Suprapubic skin (tissue), 4 donors: ENCODE data around the gene KLHL29. TPM values are rescaled to one million over a fixed set of nuclear protein-coding genes. Genes with fewer than 3 reads are reported as not detected.

Source experiments
- DNase-seq, 2 donors: peaks; one replicate each; pipeline ENCODE4 v3.0.0-alpha.2; 2019; ENCODE audit warnings: low spot score in 2 of 2
- H3K27ac ChIP-seq: fragments of 200-600 bp; sonication (generic); one replicate; pipeline ENCODE4 v1.5.1; 2019
- H3K27me3 ChIP-seq: fragments of 200-600 bp; sonication (generic); one replicate; pipeline ENCODE4 v1.5.1; 2019
- H3K36me3 ChIP-seq: fragments of 200-600 bp; sonication (generic); one replicate; pipeline ENCODE4 v1.5.1; 2019
- H3K4me1 ChIP-seq: fragments of 200-600 bp; sonication (generic); one replicate; pipeline ENCODE4 v1.5.1; 2019
- H3K4me3 ChIP-seq: fragments of 200-600 bp; sonication (generic); one replicate; pipeline ENCODE4 v1.5.1; 2019; ENCODE audit warnings: mild to moderate bottlenecking
- H3K9me3 ChIP-seq: fragments of 200-600 bp; sonication (generic); one replicate; pipeline ENCODE4 v1.5.1; 2019
- EP300 ChIP-seq: sonication (generic); formaldehyde crosslinking; IDR thresholded peaks from one replicate; pipeline ENCODE4 v1.6.1; 2017; ENCODE audit warnings: antibody characterized with exemption
- POLR2A ChIP-seq, 2 donors: fragments of 450-650 bp; IDR thresholded peaks; one replicate each; pipeline ENCODE4 v1.6.1; 2017; ENCODE audit warnings: antibody characterized with exemption in 2 of 2, mild to moderate bottlenecking in 2 of 2, moderate library complexity in 2 of 2
- POLR2AphosphoS5 ChIP-seq, 3 donors: sonication (generic); formaldehyde crosslinking; IDR thresholded peaks; one replicate each; pipeline ENCODE4 v1.6.1; 2017; ENCODE audit warnings: antibody characterized with exemption in 3 of 3
- WGBS: methylation state at CpG from one replicate; pipeline ENCODE4 v1.1.5; 2018; 5-methylcytosine and 5-hydroxymethylcytosine counted together
- total RNA-seq, 4 donors: library from RNA; depleted of rRNA; stranded (reverse); fragments of >200 nt; gene quantifications; one replicate each; pipeline ENCODE4 v1.1.0, GENCODE V29; 2016
- TF ChIP-seq, protein P1 (sequence below), 2 donors: fragments of 200-600 bp in 1 of 2; fragments of 450-650 bp in 1 of 2; sonication (generic) in 1 of 2; IDR thresholded peaks; one replicate each; pipeline ENCODE4 v1.5.1; 2016 to 2019; ENCODE audit warnings: antibody characterized with exemption in 2 of 2, mild to moderate bottlenecking in 1 of 2, moderate library complexity in 1 of 2

Gene KLHL29
- total RNA-seq, 4 donors from 2014 or later, result 17.1 to 30.8 (median 20.7) TPM

- TF ChIP-seq POLR2AphosphoS5 (IDR thresholded peaks at IDR 0.05), result no peak
- TF ChIP-seq, protein P1, sequence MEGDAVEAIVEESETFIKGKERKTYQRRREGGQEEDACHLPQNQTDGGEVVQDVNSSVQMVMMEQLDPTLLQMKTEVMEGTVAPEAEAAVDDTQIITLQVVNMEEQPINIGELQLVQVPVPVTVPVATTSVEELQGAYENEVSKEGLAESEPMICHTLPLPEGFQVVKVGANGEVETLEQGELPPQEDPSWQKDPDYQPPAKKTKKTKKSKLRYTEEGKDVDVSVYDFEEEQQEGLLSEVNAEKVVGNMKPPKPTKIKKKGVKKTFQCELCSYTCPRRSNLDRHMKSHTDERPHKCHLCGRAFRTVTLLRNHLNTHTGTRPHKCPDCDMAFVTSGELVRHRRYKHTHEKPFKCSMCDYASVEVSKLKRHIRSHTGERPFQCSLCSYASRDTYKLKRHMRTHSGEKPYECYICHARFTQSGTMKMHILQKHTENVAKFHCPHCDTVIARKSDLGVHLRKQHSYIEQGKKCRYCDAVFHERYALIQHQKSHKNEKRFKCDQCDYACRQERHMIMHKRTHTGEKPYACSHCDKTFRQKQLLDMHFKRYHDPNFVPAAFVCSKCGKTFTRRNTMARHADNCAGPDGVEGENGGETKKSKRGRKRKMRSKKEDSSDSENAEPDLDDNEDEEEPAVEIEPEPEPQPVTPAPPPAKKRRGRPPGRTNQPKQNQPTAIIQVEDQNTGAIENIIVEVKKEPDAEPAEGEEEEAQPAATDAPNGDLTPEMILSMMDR (IDR thresholded peaks at IDR 0.05), result no peak
- no peak for TF ChIP-seq EP300
- TF ChIP-seq POLR2A (IDR thresholded peaks at IDR 0.05), result no peak
- Histone ChIP-seq H3K4me1 (no peaks in the 10 kb centered on the region), H3K27me3 (no peaks in the 10 kb centered on the region), H3K36me3 (no peaks in the 10 kb centered on the region), H3K9me3 (no peaks in the 10 kb centered on the region), H3K27ac (no peak overlapping the region), H3K4me3 (no peak overlapping the region)
- 85% methylated on average over 27 of the region's 30 CpGs for WGBS
- DNase-seq, result no peak
These were observed 242.4 kb downstream of the KLHL29 start for GRCh38 chr2:23627236-23628009.

DNA sequence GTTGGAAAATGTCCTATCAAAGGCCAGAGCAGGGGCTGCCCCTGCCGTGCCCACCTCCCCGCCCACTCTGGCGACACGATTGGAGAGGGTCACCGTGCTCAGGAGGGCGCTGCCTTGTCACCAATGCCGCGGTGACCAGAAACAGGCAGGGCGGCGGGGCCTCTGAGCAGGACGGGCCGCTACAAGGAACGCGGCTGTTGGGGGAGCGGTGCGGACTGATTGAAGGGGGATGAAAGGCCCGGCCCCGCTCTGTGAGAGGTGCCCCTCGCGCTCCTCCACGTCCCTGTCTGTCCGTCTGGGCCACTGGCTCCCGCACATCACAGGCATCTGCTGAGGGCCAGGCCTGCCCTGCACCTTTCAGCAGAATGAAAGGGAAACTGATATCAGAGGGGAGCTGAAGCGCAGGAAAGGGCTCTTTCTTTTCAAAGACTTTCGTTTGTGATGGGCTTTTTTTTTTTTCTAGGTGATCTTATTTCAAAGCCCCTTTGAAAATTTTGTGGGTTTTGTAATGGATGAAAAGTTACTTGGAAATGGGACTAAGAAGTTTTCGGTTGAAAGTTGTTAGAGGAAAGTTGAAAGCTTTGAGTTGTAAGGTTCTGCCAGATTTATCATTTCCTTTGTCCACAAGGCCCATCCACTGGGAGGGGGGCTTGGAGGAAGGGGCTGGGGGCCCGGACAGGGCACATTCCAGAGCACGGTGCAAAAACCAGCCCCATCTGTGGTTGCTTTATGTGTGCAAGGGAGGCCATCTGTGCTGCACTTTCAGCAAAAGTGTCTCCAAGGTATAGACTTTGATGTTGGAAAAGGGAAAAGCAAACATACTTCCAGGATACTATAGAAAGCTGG lies 244.2 kb downstream of the KLHL29 start:
- WGBS, result 89% methylated on average over 27 of the region's 28 CpGs
- H3K9me3 ChIP-seq, result no peaks in the 10 kb centered on the region
- DNase-seq, result no peak
- H3K4me3 ChIP-seq, result no peak overlapping the region
- H3K27me3 ChIP-seq, result no peaks in the 10 kb centered on the region
- TF ChIP-seq EP300, result no peak
- no peak for TF ChIP-seq POLR2A (IDR thresholded peaks at IDR 0.05)
- no peak for TF ChIP-seq POLR2AphosphoS5 (IDR thresholded peaks at IDR 0.05)
- TF ChIP-seq, protein P1 (IDR thresholded peaks at IDR 0.05), result no peak
- H3K4me1 ChIP-seq, result no peaks in the 10 kb centered on the region
- H3K27ac ChIP-seq, result no peak overlapping the region
- no peaks in the 10 kb centered on the region for H3K36me3 ChIP-seq

- H3K36me3 ChIP-seq, result no peaks in the 10 kb centered on the region
- WGBS, result 89% methylated on average over 16 of the region's 16 CpGs
- H3K27me3 ChIP-seq, result no peaks in the 10 kb centered on the region
- no peak overlapping the region for H3K4me3 ChIP-seq
- H3K4me1 ChIP-seq, result no peaks in the 10 kb centered on the region
- no peak for DNase-seq
- H3K27ac ChIP-seq, result no peak overlapping the region
- TF ChIP-seq EP300, result no peak
- TF ChIP-seq, protein P1 (IDR thresholded peaks at IDR 0.05), result no peak
- TF ChIP-seq POLR2AphosphoS5 (IDR thresholded peaks at IDR 0.05), result no peak
- no peak for TF ChIP-seq POLR2A (IDR thresholded peaks at IDR 0.05)
- H3K9me3 ChIP-seq, result no peaks in the 10 kb centered on the region
These were observed 244.9 kb downstream of the KLHL29 start for GRCh38 chr2:23629772-23630480.

DNA sequence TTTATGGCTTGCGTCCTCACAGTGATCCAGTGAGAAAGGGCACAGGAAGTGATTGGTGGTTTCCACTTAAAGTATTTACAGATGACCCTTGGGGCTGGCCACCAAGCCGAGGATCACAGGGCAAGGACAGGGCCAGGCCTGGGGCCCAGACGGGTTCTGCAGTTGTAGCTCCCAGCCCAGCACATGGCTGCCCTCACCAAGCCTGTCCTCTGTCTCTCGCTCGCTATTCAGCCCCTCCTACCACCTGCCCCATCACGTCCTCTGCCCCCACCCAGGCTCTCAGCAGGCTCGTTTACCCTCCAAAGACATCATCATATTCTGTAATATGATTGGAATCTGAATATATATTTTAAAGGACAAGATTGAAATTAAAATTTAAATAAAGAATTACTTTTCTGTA lies 246.0 kb downstream of the KLHL29 start:
- H3K36me3 ChIP-seq, result no peaks in the 10 kb centered on the region
- H3K27ac ChIP-seq, result no peak overlapping the region
- H3K9me3 ChIP-seq, result no peaks in the 10 kb centered on the region
- no peak for DNase-seq
- no peak overlapping the region for H3K4me3 ChIP-seq
- no peaks in the 10 kb centered on the region for H3K27me3 ChIP-seq
- H3K4me1 ChIP-seq, result no peaks in the 10 kb centered on the region
- TF ChIP-seq EP300 (no peak), POLR2AphosphoS5 (IDR thresholded peaks at IDR 0.05) (no peak), POLR2A (IDR thresholded peaks at IDR 0.05) (no peak)
- TF ChIP-seq, protein P1 (IDR thresholded peaks at IDR 0.05), result no peak
- 82% methylated on average over 7 of the region's 7 CpGs for WGBS
